K562 (cell line): ENCODE measurements around the gene RHOB. TPM values are rescaled to one million over a fixed set of nuclear protein-coding genes. Genes with fewer than 3 reads are reported as not detected.

Source experiments
- ATAC-seq: fragments of 200-7000 bp; cut with Tn5 transposase; 3 replicates; pipeline ENCODE4 v1.9.1; 2020; ENCODE audit warnings: moderate library complexity
- BruUV-seq: library from RNA; stranded (reverse); fragments of 400-500 nt; replicated peaks from 2 replicates; lab custom pipeline; 2021; lab: Mats Ljungman, UMichigan
- CTCF ChIA-PET: fragments of 300-600 bp; formaldehyde crosslinking; extraction: SDS; loops from one replicate; lab custom pipeline; 2021; ENCODE audit warnings: low intra/inter-chr PET ratio; lab: Yijun Ruan, JAX
- POLR2A ChIA-PET: fragments of 300-600, 350-650 bp; sonication (Branson Sonifier 250); formaldehyde crosslinking; extraction: SDS; loops from one replicate; lab custom pipeline; 2021; ENCODE audit warnings: antibody characterized with exemption, inconsistent platforms; lab: Yijun Ruan, JAX
- DNase-seq, 4 experiments: peaks; one replicate each; pipeline versions ENCODE4 v3.0.0 to v3.0.0-alpha.2; 2011 to 2018; ENCODE audit warnings: low spot score in 3 of 4, mixed read lengths in 3 of 4; ENCODE audit errors: extremely low read depth in 1 of 4
- FAIRE-seq: peaks from 2 replicates; lab custom pipeline; 2011; peaks lifted over from hg19 to GRCh38; lab: Jason Lieb, UNC
- H2AFZ ChIP-seq: 2 replicates; pipeline ENCODE4 v1.6.0; 2011; ENCODE audit warnings: low read depth, low read length, control low read depth, inconsistent platforms
- H3K27ac ChIP-seq: fragments of 200-600 bp; 3 replicates; pipeline ENCODE4 v1.8.0; 2011; ENCODE audit warnings: low read depth, mild to moderate bottlenecking, control low read depth, inconsistent platforms, low read length, moderate library complexity, mixed read lengths; ENCODE audit errors: extremely low read depth
- H3K27me3 ChIP-seq, 2 experiments: fragments of 300-600 bp in 1 of 2; 2 replicates in 1 of 2; 3 replicates in 1 of 2; pipeline versions ENCODE4 v1.6.0 to v1.8.0; 2011; ENCODE audit warnings: inconsistent platforms in 2 of 2, low read length in 2 of 2, mild to moderate bottlenecking in 1 of 2, mixed read lengths in 1 of 2, moderate library complexity in 1 of 2; ENCODE audit not compliant: control insufficient read depth in 2 of 2, insufficient read depth in 2 of 2
- H3K36me3 ChIP-seq: fragments of 300-600 bp; 3 replicates; pipeline ENCODE4 v1.8.0; 2011; ENCODE audit warnings: mild to moderate bottlenecking, low read length, inconsistent platforms; ENCODE audit not compliant: control insufficient read depth, insufficient read depth
- H3K4me1 ChIP-seq, 2 experiments: fragments of 200-600 bp in 1 of 2; replicated peaks in 1 of 2; 2 replicates in 1 of 2; 3 replicates in 1 of 2; pipeline versions ENCODE4 v1.5.1 to v1.8.0; 2011; ENCODE audit warnings: inconsistent platforms in 2 of 2, low read length in 2 of 2, mild to moderate bottlenecking in 1 of 2, mixed read lengths in 1 of 2, moderate library complexity in 1 of 2; ENCODE audit not compliant: control insufficient read depth in 2 of 2, insufficient read depth in 2 of 2
- H3K4me2 ChIP-seq: 2 replicates; pipeline ENCODE4 v1.6.1; 2011; ENCODE audit warnings: low read length, control low read depth, inconsistent platforms, mixed read lengths; ENCODE audit not compliant: insufficient read depth
- H3K4me3 ChIP-seq: fragments of 200-600 bp; sonication (generic), shearing (Covaris generic); 2 replicates; pipeline ENCODE4 v1.5.1; 2016; ENCODE audit warnings: control low read depth, inconsistent platforms
- H3K79me2 ChIP-seq: fragments of 200-600 bp; 3 replicates; pipeline ENCODE4 v1.8.0; 2011; ENCODE audit warnings: low read length, inconsistent platforms; ENCODE audit not compliant: control insufficient read depth, insufficient read depth
- H3K9ac ChIP-seq, 2 experiments: 2 replicates each; pipeline versions ENCODE4 v1.6.0 to v1.6.1; 2011; ENCODE audit warnings: low read depth in 2 of 2, low read length in 2 of 2, control low read depth in 1 of 2, inconsistent platforms in 1 of 2, mild to moderate bottlenecking in 1 of 2, mixed read lengths in 1 of 2; ENCODE audit not compliant: insufficient read depth in 1 of 2
- H3K9me1 ChIP-seq: one replicate; pipeline ENCODE4 v1.6.0; 2011; ENCODE audit warnings: inconsistent platforms, mild to moderate bottlenecking, low read length, moderate library complexity; ENCODE audit not compliant: control insufficient read depth, insufficient read depth
- H3K9me3 ChIP-seq: replicated peaks from 2 replicates; pipeline ENCODE4 v1.5.1; 2011; ENCODE audit warnings: low read depth, low read length, inconsistent platforms; ENCODE audit not compliant: control insufficient read depth, insufficient read depth
- H4K20me1 ChIP-seq: replicated peaks from 2 replicates; pipeline ENCODE4 v1.6.1; 2011; ENCODE audit warnings: low read length, inconsistent platforms, mixed read lengths; ENCODE audit not compliant: control insufficient read depth, insufficient read depth
- ATF7 ChIP-seq: fragments of 450-650 bp; IDR thresholded peaks from 2 replicates; pipeline ENCODE4 v1.7.1; 2014; ENCODE audit warnings: mild to moderate bottlenecking, moderate library complexity
- ESRRB ChIP-seq: fragments of 250-450 bp; sonication (Bioruptor Pico); IDR thresholded peaks from 2 replicates; pipeline ENCODE4 v1.5.0; 2020; ENCODE audit warnings: mild to moderate bottlenecking, moderate library complexity, borderline replicate concordance
- FOXA3 ChIP-seq, 2 experiments: fragments of 450-650 bp in 1 of 2; sonication (generic) in 1 of 2; formaldehyde crosslinking; IDR thresholded peaks in 1 of 2; conservative IDR thresholded peaks in 1 of 2; 2 replicates each; pipeline versions ENCODE4 v1.4.0 to v1.8.0; 2020 to 2022; ENCODE audit warnings: mild to moderate bottlenecking in 2 of 2, missing genetic modification reagents in 1 of 2
- HNRNPUL1 ChIP-seq: fragments of 200-400 bp; formaldehyde crosslinking; IDR thresholded peaks from 2 replicates; pipeline ENCODE4 v1.6.1; 2017; ENCODE audit warnings: low read length
- MAX ChIP-seq: sonication (generic); formaldehyde crosslinking; IDR thresholded peaks from 2 replicates; pipeline ENCODE4 v1.9.0; 2022; ENCODE audit warnings: mild to moderate bottlenecking, missing genetic modification reagents
- PHF21A ChIP-seq: fragments of 450-650 bp; IDR thresholded peaks from 2 replicates; pipeline ENCODE4 v1.6.1; 2017; ENCODE audit warnings: low read depth, borderline replicate concordance
- POU5F1 ChIP-seq: fragments of 150-350 bp; IDR thresholded peaks from 2 replicates; pipeline ENCODE4 v1.6.1; 2014; ENCODE audit warnings: borderline replicate concordance, low read length, low read depth, mild to moderate bottlenecking; ENCODE audit not compliant: partially characterized antibody
- SMARCE1 ChIP-seq: fragments of 450-650 bp; IDR thresholded peaks from 2 replicates; pipeline ENCODE4 v1.7.1; 2016; ENCODE audit warnings: mild to moderate bottlenecking
- TFE3 ChIP-seq: fragments of 450-650 bp; formaldehyde crosslinking; IDR thresholded peaks from 2 replicates; pipeline ENCODE4 v1.4.0; 2020; ENCODE audit warnings: mild to moderate bottlenecking, mixed read lengths
- ZC3H8 ChIP-seq: fragments of 450-650 bp; IDR thresholded peaks from 2 replicates; pipeline ENCODE4 v1.6.1; 2017
- ZNF165 ChIP-seq: fragments of 250-450 bp; sonication (Bioruptor Pico); IDR thresholded peaks from 2 replicates; pipeline ENCODE4 v1.4.0; 2020; ENCODE audit warnings: borderline replicate concordance
- ZNF764 ChIP-seq: fragments of 250-450 bp; sonication (Bioruptor Pico); IDR thresholded peaks from 2 replicates; pipeline ENCODE4 v1.4.0; 2020; ENCODE audit warnings: low read depth, mild to moderate bottlenecking, moderate library complexity
- WGBS: fragments of 100-300 bp; shearing (Covaris generic); methylation state at CpG from one replicate; pipeline ENCODE4 v1.1.6; 2016; ENCODE audit warnings: low coverage, mixed read lengths; ENCODE audit not compliant: insufficient coverage; ENCODE audit errors: missing lambda C conversion rate; 5-methylcytosine and 5-hydroxymethylcytosine counted together
- in situ Hi-C: fragments of 300-500 bp; cut with MboI; formaldehyde crosslinking; loops from 4 replicates; pipeline ENCODE4 v1.15.0; 2018; ENCODE audit warnings: inconsistent platforms, mixed read lengths
- intact Hi-C: fragments of 100-400 bp; cut with micrococcal nuclease; formaldehyde crosslinking; loops from 2 replicates; pipeline ENCODE4 v1.14.2; 2022
- polyA plus RNA-seq, 8 experiments: library from polyadenylated mRNA; depleted of rRNA in 4 of 8; stranded (reverse) in 5 of 8; unstranded in 3 of 8; fragments of >200 nt; fragmentation: Nextera tagmentation in 2 of 8; fragmentation: Illumina TruSeq in 1 of 8; extraction: Ambion mirVana in 2 of 8; extraction: Trizol in 1 of 8; gene quantifications; 2 replicates each; pipeline versions ENCODE4 v1.2.1 to v1.2.3, GENCODE V29; 2011 to 2014; ENCODE audit warnings: inconsistent platforms in 1 of 8, missing spikeins in 1 of 8
- total RNA-seq, 7 experiments: library from RNA; depleted of rRNA in 6 of 7; stranded (reverse); fragments of >200 nt in 6 of 7; fragmentation: Illumina TruSeq in 2 of 7; extraction: Trizol in 2 of 7; gene quantifications; 2 replicates each; pipeline versions ENCODE4 v1.2.1 to v1.2.3, GENCODE V29; 2011 to 2021; ENCODE audit warnings: low replicate concordance in 1 of 7
- TF ChIP-seq, protein P1 (sequence below): fragments of 450-650 bp; formaldehyde crosslinking; conservative IDR thresholded peaks from 2 replicates; pipeline ENCODE4 v1.4.0; 2022; ENCODE audit warnings: mild to moderate bottlenecking, missing genetic modification characterization

The RHOB gene
- total and polyA plus RNA-seq, 9 of the 15 experiments (the other 6 are each of a cell fraction or from before 2014, with no cell fraction given): 0.07 to 4.8 (median 1.1) TPM

GRCh38 chr2:20480913-20481312 is 34.0 kb downstream of the RHOB start:
- in situ Hi-C loops: no loop called here
- Histone ChIP-seq H3K27ac (no peak overlapping the region), H3K9me3 (no peaks in the 10 kb centered on the region), H3K4me2 (no peak overlapping the region), H3K27me3 (peaks cover 7 to 48% of the 10 kb centered on the region in 2 experiments; a peak in 3 of 5 replicates), H3K9me1 (no peaks in the 10 kb centered on the region), H3K9ac (no peak overlapping the region), H4K20me1 (no peaks in the 10 kb centered on the region), H3K4me3 (no peak overlapping the region), H2AFZ (no peak overlapping the region), H3K4me1 (no peaks in the 10 kb centered on the region), H3K36me3 (no peaks in the 10 kb centered on the region), H3K79me2 (no peaks in the 10 kb centered on the region)
- 0% methylated on average over 4 of the region's 4 CpGs for WGBS
- DNase-seq (no peak), ATAC-seq (no peak), FAIRE-seq (no peak)
- ChIA-PET POLR2A (interaction anchor here (0.7 kb wide), 1 partner anchor 82 kb away, joined by 4 read pairs; no protein-coding TSS in a partner anchor), CTCF (no interaction called here)
- intact Hi-C loops: no loop called here
- no TSS peak for BruUV-seq
- TF ChIP-seq SMARCE1 (no peak), HNRNPUL1 (no peak), ESRRB (CRISPR knock-in tag) (no peak), ZNF165 (CRISPR knock-in tag) (no peak)

GRCh38 chr2:20481798-20482405 is 35.0 kb downstream of the RHOB start:
- Histone ChIP-seq H3K27me3 (peaks cover 7 to 50% of the 10 kb centered on the region in 2 experiments; a peak in 3 of 5 replicates), H3K9me1 (no peaks in the 10 kb centered on the region), H3K36me3 (no peaks in the 10 kb centered on the region), H3K9me3 (no peaks in the 10 kb centered on the region), H3K79me2 (no peaks in the 10 kb centered on the region), H2AFZ (no peak overlapping the region), H3K4me3 (no peak overlapping the region), H3K4me1 (no peaks in the 10 kb centered on the region; a peak in 1 of 5 replicates), H3K27ac (no peak overlapping the region), H3K9ac (no peak overlapping the region), H4K20me1 (no peaks in the 10 kb centered on the region), H3K4me2 (no peak overlapping the region)
- no TSS peak for BruUV-seq
- no peak for ATAC-seq
- POLR2A ChIA-PET: interaction anchor here (0.7 kb wide), 1 partner anchor 81 kb away, joined by 4 read pairs; no protein-coding TSS in a partner anchor
- in situ Hi-C loops (no loop called here), intact Hi-C loops (no loop called here)
- 1% methylated on average over 5 of the region's 5 CpGs for WGBS
- CTCF ChIA-PET: no interaction called here
- DNase-seq: no peak
- no peak for FAIRE-seq
- TF ChIP-seq, protein P1, sequence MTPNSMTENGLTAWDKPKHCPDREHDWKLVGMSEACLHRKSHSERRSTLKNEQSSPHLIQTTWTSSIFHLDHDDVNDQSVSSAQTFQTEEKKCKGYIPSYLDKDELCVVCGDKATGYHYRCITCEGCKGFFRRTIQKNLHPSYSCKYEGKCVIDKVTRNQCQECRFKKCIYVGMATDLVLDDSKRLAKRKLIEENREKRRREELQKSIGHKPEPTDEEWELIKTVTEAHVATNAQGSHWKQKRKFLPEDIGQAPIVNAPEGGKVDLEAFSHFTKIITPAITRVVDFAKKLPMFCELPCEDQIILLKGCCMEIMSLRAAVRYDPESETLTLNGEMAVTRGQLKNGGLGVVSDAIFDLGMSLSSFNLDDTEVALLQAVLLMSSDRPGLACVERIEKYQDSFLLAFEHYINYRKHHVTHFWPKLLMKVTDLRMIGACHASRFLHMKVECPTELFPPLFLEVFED (CRISPR knock-in tag): no peak
- TF ChIP-seq ZC3H8: no peak
- TF ChIP-seq ZNF764 (CRISPR knock-in tag): no peak
- TF ChIP-seq TFE3 (CRISPR knock-in tag): no peak
- TF ChIP-seq ATF7: no peak
- no peak for TF ChIP-seq MAX (CRISPR knock-in tag)
- TF ChIP-seq FOXA3 (CRISPR knock-in tag; conservative IDR thresholded peaks at IDR 0.05 in 1 of 2, IDR thresholded peaks at IDR 0.05 in 1 of 2): no peak
- TF ChIP-seq POU5F1: no peak
- no peak for TF ChIP-seq PHF21A
